Smooth muscle cell (in vitro differentiated cells): ENCODE data around the gene C5. TPM values are rescaled to one million over a fixed set of nuclear protein-coding genes. Genes with fewer than 3 reads are reported as not detected.

Experiments used
- DNase-seq: peaks from one replicate; lab custom pipeline; 2025; ENCODE audit not compliant: unreplicated experiment; lab: John Stamatoyannopoulos, UW
- H2AFZ ChIP-seq: fragments of 200-600 bp; sonication (generic); 2 replicates; pipeline ENCODE4 v1.6.0; 2016; ENCODE audit warnings: antibody characterized with exemption, low read depth, mild to moderate bottlenecking
- H3F3A ChIP-seq: fragments of 200-600 bp; sonication (generic); 2 replicates; pipeline ENCODE4 v1.6.0; 2017; ENCODE audit warnings: antibody characterized with exemption, low read depth
- H3K27ac ChIP-seq: fragments of 200-600 bp; sonication (generic); 2 replicates; pipeline ENCODE4 v1.5.1; 2016; ENCODE audit warnings: low read depth, mild to moderate bottlenecking
- H3K27me3 ChIP-seq: fragments of 200-600 bp; sonication (generic); 2 replicates; pipeline ENCODE4 v1.6.1; 2016; ENCODE audit warnings: low read depth, mild to moderate bottlenecking
- H3K36me3 ChIP-seq: fragments of 200-600 bp; sonication (generic); 2 replicates; pipeline ENCODE4 v1.5.1; 2016; ENCODE audit warnings: low read depth
- H3K4me1 ChIP-seq: fragments of 200-600 bp; sonication (generic); 2 replicates; pipeline ENCODE4 v1.5.1; 2016; ENCODE audit warnings: low read depth
- H3K4me2 ChIP-seq: fragments of 200-600 bp; sonication (generic); 2 replicates; pipeline ENCODE4 v1.6.0; 2016; ENCODE audit warnings: mild to moderate bottlenecking
- H3K4me3 ChIP-seq: fragments of 200-600 bp; sonication (generic); 2 replicates; pipeline ENCODE4 v1.5.1; 2016; ENCODE audit warnings: mild to moderate bottlenecking
- H3K79me2 ChIP-seq: fragments of 200-600 bp; sonication (generic); 2 replicates; pipeline ENCODE4 v1.6.0; 2016; ENCODE audit warnings: low read depth, mild to moderate bottlenecking
- H3K9ac ChIP-seq: fragments of 200-600 bp; sonication (generic); 2 replicates; pipeline ENCODE4 v1.6.0; 2016; ENCODE audit warnings: low read depth
- H3K9me3 ChIP-seq: fragments of 200-600 bp; sonication (generic); replicated peaks from 2 replicates; pipeline ENCODE4 v1.5.1; 2016; ENCODE audit warnings: low read depth
- H4K20me1 ChIP-seq: fragments of 200-600 bp; sonication (generic); 2 replicates; pipeline ENCODE4 v1.6.0; 2016; ENCODE audit warnings: low read depth
- CTCF ChIP-seq: fragments of 200-600 bp; sonication (generic); IDR thresholded peaks from 2 replicates; pipeline ENCODE4 v1.5.1; 2017; ENCODE audit warnings: borderline replicate concordance, mild to moderate bottlenecking, antibody characterized with exemption; ENCODE audit not compliant: insufficient read depth, poor library complexity, severe bottlenecking
- WGBS: methylation state at CpG from one replicate; pipeline ENCODE4 v1.1.7; 2016; ENCODE audit warnings: low lambda C conversion rate; 5-methylcytosine and 5-hydroxymethylcytosine counted together
- polyA plus RNA-seq: library from polyadenylated mRNA; unstranded; fragments of >200 nt; fragmentation: Nextera tagmentation; extraction: Ambion mirVana; gene quantifications from 2 replicates; pipeline ENCODE4 v1.2.1, GENCODE V29; 2016
- total RNA-seq: library from RNA; depleted of rRNA; stranded (reverse); fragments of >200 nt; gene quantifications from 2 replicates; pipeline ENCODE4 v1.2.3, GENCODE V29; 2014

The C5 gene
- total and polyA plus RNA-seq, 2 experiments from 2014 or later, result 0.57 to 0.76 TPM

GRCh38 chr9:120916588-120916987 is 133.5 kb downstream of the C5 start:
- Histone ChIP-seq H3K9ac (no peak overlapping the region), H4K20me1 (no peaks in the 10 kb centered on the region), H3K36me3 (no peaks in the 10 kb centered on the region), H3K27me3 (no peaks in the 10 kb centered on the region), H3K4me1 (peaks cover 13% of the 10 kb centered on the region), H3K4me3 (no peak overlapping the region), H2AFZ (no peak overlapping the region), H3K27ac (no peak overlapping the region), H3K79me2 (no peaks in the 10 kb centered on the region), H3K9me3 (no peaks in the 10 kb centered on the region), H3F3A (peaks cover 14% of the 10 kb centered on the region), H3K4me2 (no peak overlapping the region)
- no peak for DNase-seq
- 36% methylated on average over 3 of the region's 3 CpGs for WGBS
- TF ChIP-seq CTCF, result peak; percentile 16

GRCh38 chr9:120915854-120916470 is 134.1 kb downstream of the C5 start:
- TF ChIP-seq CTCF, result no peak
- no peaks in the 10 kb centered on the region for H4K20me1 ChIP-seq
- no peak overlapping the region for H2AFZ ChIP-seq
- no peak overlapping the region for H3K9ac ChIP-seq
- H3K4me2 ChIP-seq, result no peak overlapping the region
- H3K9me3 ChIP-seq, result no peaks in the 10 kb centered on the region
- no peaks in the 10 kb centered on the region for H3K36me3 ChIP-seq
- no peak overlapping the region for H3K4me3 ChIP-seq
- peaks cover 11% of the 10 kb centered on the region for H3F3A ChIP-seq
- no peaks in the 10 kb centered on the region for H3K27me3 ChIP-seq
- no peak overlapping the region for H3K27ac ChIP-seq
- H3K79me2 ChIP-seq, result no peaks in the 10 kb centered on the region
- 75% methylated on average over 5 of the region's 5 CpGs for WGBS
- peaks cover 13% of the 10 kb centered on the region for H3K4me1 ChIP-seq
- DNase-seq, result no peak

GRCh38 chr9:120914953-120915352 is 135.1 kb downstream of the C5 start:
- H3K4me2 ChIP-seq, result no peak overlapping the region
- H3K9me3 ChIP-seq, result no peaks in the 10 kb centered on the region
- H3F3A ChIP-seq, result peaks cover 4% of the 10 kb centered on the region
- WGBS, result 81% methylated on average over 6 of the region's 6 CpGs
- H3K9ac ChIP-seq, result no peak overlapping the region
- no peak for DNase-seq
- peaks cover 10% of the 10 kb centered on the region for H3K4me1 ChIP-seq
- H3K36me3 ChIP-seq, result no peaks in the 10 kb centered on the region
- no peaks in the 10 kb centered on the region for H3K27me3 ChIP-seq
- H3K79me2 ChIP-seq, result no peaks in the 10 kb centered on the region
- no peaks in the 10 kb centered on the region for H4K20me1 ChIP-seq
- H3K27ac ChIP-seq, result no peak overlapping the region
- H2AFZ ChIP-seq, result no peak overlapping the region
- TF ChIP-seq CTCF, result no peak
- no peak overlapping the region for H3K4me3 ChIP-seq

- no peak overlapping the region for H3K4me2 ChIP-seq
- H3K27ac ChIP-seq, result no peak overlapping the region
- H3K4me1 ChIP-seq, result peaks cover 4% of the 10 kb centered on the region
- H3K36me3 ChIP-seq, result no peaks in the 10 kb centered on the region
- no peaks in the 10 kb centered on the region for H4K20me1 ChIP-seq
- H3K27me3 ChIP-seq, result no peaks in the 10 kb centered on the region
- no peaks in the 10 kb centered on the region for H3F3A ChIP-seq
- 100% methylated on average over 3 of the region's 3 CpGs for WGBS
- no peaks in the 10 kb centered on the region for H3K79me2 ChIP-seq
- no peak for DNase-seq
- H3K4me3 ChIP-seq, result no peak overlapping the region
- no peak for TF ChIP-seq CTCF
- no peaks in the 10 kb centered on the region for H3K9me3 ChIP-seq
- no peak overlapping the region for H3K9ac ChIP-seq
- no peak overlapping the region for H2AFZ ChIP-seq
Measured at GRCh38 chr9:120914396-120914795, 135.7 kb downstream of the C5 start.
